Testis (tissue), 2 donors: ENCODE results near the gene DLG2.

Experiments
- POLR2A ChIP-seq: fragments of 450-650 bp; IDR thresholded peaks from one replicate; pipeline ENCODE4 v1.6.1; 2017; ENCODE audit warnings: antibody characterized with exemption, mild to moderate bottlenecking, moderate library complexity
- TF ChIP-seq, protein P1 (sequence below), 3 experiments: fragments of 450-650 bp in 2 of 3; fragments of 200-600 bp in 1 of 3; sonication (generic) in 1 of 3; IDR thresholded peaks; one replicate each; pipeline ENCODE4 v1.5.1; 2016 to 2019; ENCODE audit warnings: antibody characterized with exemption in 3 of 3, mild to moderate bottlenecking in 2 of 3, moderate library complexity in 1 of 3

DNA sequence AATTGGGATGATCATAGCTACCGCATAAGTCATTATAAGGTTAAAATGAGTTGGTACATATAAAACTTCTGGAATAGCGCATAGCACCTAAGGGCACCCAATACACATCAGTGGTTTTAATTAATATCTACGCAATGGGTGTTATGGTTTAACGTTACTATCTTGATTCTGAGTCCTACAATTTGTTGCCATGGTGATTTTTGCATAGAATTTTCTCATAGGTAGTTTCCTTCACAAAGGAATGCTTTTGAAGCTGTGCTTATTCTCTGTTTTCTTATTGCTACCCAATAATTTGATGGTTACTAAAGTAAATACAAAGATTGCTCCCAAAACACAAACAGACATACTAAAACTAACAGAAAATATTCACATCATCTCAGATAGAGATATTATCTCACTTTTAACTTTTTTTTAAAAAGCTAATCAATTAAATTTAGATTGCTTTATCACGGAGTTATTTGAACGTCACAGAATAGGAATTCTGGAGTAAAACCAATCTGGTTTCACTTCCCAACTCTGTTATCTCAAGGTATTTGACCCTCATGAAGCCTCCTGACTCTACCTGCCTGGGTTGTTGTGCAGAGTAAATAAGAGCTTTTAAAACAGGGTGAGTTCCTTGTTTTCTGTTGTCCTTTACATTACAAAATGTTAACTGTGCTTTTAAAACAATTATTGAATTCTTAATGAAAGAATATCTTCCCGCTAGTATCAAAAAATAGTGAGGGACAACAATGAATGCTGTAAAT lies 1705.5 kb downstream of the DLG2 start:
- TF ChIP-seq, protein P1, sequence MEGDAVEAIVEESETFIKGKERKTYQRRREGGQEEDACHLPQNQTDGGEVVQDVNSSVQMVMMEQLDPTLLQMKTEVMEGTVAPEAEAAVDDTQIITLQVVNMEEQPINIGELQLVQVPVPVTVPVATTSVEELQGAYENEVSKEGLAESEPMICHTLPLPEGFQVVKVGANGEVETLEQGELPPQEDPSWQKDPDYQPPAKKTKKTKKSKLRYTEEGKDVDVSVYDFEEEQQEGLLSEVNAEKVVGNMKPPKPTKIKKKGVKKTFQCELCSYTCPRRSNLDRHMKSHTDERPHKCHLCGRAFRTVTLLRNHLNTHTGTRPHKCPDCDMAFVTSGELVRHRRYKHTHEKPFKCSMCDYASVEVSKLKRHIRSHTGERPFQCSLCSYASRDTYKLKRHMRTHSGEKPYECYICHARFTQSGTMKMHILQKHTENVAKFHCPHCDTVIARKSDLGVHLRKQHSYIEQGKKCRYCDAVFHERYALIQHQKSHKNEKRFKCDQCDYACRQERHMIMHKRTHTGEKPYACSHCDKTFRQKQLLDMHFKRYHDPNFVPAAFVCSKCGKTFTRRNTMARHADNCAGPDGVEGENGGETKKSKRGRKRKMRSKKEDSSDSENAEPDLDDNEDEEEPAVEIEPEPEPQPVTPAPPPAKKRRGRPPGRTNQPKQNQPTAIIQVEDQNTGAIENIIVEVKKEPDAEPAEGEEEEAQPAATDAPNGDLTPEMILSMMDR (IDR thresholded peaks at IDR 0.05) = no peak
- TF ChIP-seq POLR2A = no peak
